ENCODE results near the gene LTK. TPM values are rescaled to one million over a fixed set of nuclear protein-coding genes. Genes with fewer than 3 reads are reported as not detected.

Gene LTK
- total RNA-seq, 1 donor from 2014 or later, result 0.19 TPM

DNA sequence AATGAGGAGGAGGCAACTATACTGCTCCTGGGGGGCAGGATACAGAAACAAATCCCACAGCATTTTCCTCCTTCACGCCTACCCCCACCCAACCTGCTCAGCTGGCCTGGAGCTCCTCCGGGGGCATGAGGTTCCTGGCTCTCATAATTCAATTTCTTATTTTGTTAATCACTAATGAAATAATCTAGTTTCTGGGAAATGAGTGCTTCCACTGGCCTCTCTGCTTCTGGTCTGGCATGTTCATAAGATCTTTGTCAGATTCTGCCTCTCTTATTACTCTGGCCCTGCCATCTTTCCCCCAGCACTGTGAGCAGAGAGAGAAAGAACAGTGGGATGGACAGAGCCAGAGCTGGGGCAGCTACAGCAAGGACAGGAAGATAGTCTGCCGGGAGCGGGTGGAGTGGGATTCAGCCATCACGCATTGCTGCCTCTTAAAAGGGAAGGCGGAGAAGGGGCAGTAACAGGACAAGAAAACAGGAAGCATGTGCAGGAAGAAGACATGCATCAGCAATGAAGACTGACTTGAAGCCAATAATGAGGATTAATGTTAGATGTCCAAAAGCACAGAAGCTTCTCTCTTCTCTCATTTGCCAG is 16.8 kb upstream of the LTK start:
- Mint-ChIP-seq H3K27ac (ENCODE audit: unreplicated experiment) (no peak overlapping the region), H3K9me3 (no peaks in the 10 kb centered on the region), H3K4me3 (no peak overlapping the region), H3K36me3 (ENCODE audit: low read depth) (peaks cover 9% of the 10 kb centered on the region), H3K4me1 (no peaks in the 10 kb centered on the region), H3K27me3 (ENCODE audit: low read depth) (no peaks in the 10 kb centered on the region)
- TF ChIP-seq CTCF (conservative IDR thresholded peaks at IDR 0.05), result no peak
- DNase-seq (ENCODE audit: low read depth, low spot score), result no peak

- Mint-ChIP-seq H3K4me1 (no peaks in the 10 kb centered on the region), H3K9me3 (no peaks in the 10 kb centered on the region), H3K27ac (ENCODE audit: unreplicated experiment) (no peak overlapping the region), H3K36me3 (ENCODE audit: low read depth) (peaks cover 8% of the 10 kb centered on the region), H3K27me3 (ENCODE audit: low read depth) (no peaks in the 10 kb centered on the region), H3K4me3 (no peak overlapping the region)
- TF ChIP-seq CTCF (conservative IDR thresholded peaks at IDR 0.05), result no peak
- DNase-seq (ENCODE audit: low read depth, low spot score), result no peak
Measured at GRCh38 chr15:41523097-41523496, 9.5 kb upstream of the LTK start.

- Mint-ChIP-seq H3K27me3 (ENCODE audit: low read depth) (peaks cover 7% of the 10 kb centered on the region), H3K27ac (ENCODE audit: unreplicated experiment) (no peak overlapping the region), H3K4me1 (no peaks in the 10 kb centered on the region), H3K36me3 (ENCODE audit: low read depth) (peaks cover 11% of the 10 kb centered on the region), H3K9me3 (no peaks in the 10 kb centered on the region), H3K4me3 (no peak overlapping the region)
- no peak for DNase-seq (ENCODE audit: low read depth, low spot score)
- TF ChIP-seq CTCF (conservative IDR thresholded peaks at IDR 0.05), result no peak
Measured at GRCh38 chr15:41521614-41522013, 8.0 kb upstream of the LTK start.

DNA sequence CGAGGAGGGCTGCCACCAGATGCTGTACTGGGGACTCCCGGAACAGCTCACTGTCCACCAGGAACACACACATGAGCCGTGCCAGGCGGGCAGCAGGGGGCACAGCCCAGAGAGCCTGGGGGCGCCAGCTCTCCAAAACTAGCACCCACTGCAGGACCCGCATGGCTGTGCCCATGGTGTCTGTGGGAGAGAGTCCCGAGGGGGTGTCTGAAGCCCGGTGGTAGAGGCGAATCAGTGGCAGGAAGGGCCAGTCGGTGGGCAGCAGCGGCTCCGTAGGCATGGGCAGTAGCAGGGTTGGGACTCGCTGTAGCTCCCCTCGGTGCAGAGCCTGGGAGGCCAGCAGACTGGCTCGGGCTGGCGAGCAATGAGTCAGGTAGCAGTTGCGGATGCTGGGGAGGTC is 7.0 kb upstream of the LTK start:
- Mint-ChIP-seq H3K27me3 (ENCODE audit: low read depth) (peaks cover 9% of the 10 kb centered on the region), H3K36me3 (ENCODE audit: low read depth) (peaks cover 5% of the 10 kb centered on the region)

DNA sequence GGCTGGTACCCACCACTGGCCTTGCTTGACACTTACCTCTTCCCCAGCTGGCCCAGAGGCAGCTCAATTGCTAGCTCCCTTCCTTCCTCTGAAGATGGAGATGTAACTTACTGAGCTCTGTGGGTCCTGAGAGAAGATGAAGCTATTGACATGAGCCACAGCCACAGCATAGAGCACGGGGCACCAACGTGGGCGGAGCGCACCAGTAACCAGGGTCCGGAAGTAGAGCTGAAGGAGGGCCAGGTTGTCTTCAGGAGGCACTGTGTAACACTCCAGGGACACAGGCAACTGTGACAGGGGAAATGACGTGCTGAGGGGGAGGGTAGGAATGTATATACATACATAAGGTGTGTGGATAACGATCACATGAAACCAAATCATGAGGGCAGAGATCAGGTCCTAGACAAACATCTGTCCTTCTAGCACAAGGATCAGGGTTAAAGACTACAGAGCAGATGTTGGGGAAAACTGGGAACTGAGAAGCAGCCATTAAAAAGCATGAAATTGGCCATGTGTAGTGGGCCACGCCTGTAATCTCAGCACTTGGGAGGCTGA is 4.3 kb upstream of the LTK start:
- no peak for DNase-seq (ENCODE audit: low read depth, low spot score)
- Mint-ChIP-seq H3K4me3 (no peak overlapping the region), H3K4me1 (peaks cover 8% of the 10 kb centered on the region), H3K9me3 (no peaks in the 10 kb centered on the region), H3K27me3 (ENCODE audit: low read depth) (peaks cover 32% of the 10 kb centered on the region), H3K27ac (ENCODE audit: unreplicated experiment) (no peak overlapping the region), H3K36me3 (ENCODE audit: low read depth) (peaks cover 5% of the 10 kb centered on the region)
- no peak for TF ChIP-seq CTCF (conservative IDR thresholded peaks at IDR 0.05)

More for the DNA sequence above, 7.0 kb upstream of the LTK start:
- no peaks in the 10 kb centered on the region for H3K9me3 Mint-ChIP-seq
- H3K4me1 Mint-ChIP-seq, result no peaks in the 10 kb centered on the region
- H3K4me3 Mint-ChIP-seq, result no peak overlapping the region
- H3K27ac Mint-ChIP-seq (ENCODE audit: unreplicated experiment), result no peak overlapping the region
- no peak for DNase-seq (ENCODE audit: low read depth, low spot score)
- no peak for TF ChIP-seq CTCF (conservative IDR thresholded peaks at IDR 0.05)

All from neural crest cell (in vitro differentiated cells).